NCI-H526 treated with DMSO at 0.1 percent for 48 hours (cell line): ENCODE measurements around the gene FLAD1.

Experiments used
- DNase-seq: peaks from one replicate; lab custom pipeline; 2025; lab: John Stamatoyannopoulos, UW

Gene FLAD1

DNA sequence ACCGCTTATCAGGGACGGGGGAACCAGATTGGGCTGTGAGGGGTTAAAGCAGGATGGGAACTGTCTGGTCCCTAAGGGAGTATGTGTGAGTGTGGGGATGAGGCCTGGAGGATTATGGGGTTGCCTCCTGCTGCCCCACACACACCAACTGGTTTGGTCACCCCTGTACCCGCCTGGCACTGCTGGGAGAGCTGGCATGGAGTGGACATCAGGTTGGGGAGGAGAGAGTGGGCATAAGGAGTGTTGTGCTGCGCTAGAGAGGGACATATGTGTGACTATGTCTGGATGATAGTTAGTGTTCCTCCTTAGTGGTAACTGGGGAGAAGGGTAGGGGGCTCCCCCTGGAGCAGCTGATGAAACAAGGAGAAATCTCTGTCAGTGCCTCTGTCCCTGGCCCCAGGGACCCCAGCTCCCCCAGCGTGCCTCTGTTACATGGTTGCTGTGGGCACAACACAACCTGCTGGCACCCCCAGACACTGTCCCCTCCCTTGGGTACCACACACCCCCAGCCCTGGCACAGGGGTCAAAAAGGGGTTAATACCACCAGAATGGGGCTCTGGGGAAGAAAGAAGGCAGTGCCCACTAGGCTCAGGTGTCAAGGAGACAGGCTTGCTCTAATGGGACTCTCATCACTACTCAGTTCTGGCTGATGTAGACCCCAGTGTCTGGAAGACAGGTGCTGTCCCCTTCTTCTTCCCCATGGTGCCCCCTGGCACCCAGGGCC, 21.4 kb downstream of the FLAD1 start:
- DNase-seq: no peak

DNA sequence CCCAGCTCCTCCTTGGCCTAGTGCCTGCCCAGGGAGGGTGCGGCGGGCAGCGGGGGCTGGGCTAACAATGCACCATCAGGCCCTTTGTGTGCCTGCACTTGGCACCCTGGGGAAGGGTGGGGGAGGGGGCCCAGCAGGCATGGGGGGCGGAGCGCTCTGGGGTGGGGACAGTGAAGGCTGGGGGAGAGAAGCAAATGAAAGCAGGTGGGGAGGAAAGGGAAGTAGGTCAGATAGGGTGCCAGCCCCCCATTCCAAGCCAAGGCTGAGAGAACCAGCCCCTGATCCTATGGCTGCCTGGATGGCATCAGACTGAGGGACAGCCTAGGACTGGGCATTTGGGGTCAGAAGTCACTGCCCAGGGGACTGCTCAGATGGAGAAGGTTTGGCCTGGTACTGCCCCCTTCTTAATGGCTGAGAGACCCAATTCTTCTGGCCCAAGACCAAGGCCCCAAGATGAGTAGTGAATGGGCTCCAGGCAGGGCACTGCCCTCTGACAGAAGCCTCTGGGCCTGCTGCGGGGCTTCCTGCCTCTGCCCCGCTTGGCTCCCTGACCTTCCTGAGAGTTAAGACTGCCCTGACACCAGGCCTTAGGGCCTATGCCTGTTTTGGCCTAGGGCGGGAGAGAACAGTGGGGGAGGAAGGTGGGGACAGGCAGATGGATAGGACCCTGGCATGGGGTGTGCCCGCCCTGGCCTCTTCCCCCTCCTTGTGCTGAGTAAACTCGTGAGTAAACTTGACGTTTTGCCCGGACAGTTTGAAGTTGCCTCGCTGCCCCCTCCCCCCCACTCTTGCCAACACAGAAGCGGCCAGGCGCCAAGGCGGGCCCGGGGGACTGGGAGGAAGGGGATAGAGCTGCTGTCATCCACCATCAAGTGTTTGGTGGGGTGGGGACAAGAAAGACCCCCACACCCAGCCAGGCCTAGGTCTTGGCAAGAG, 22.2 kb downstream of the FLAD1 start:
- no peak for DNase-seq

DNA sequence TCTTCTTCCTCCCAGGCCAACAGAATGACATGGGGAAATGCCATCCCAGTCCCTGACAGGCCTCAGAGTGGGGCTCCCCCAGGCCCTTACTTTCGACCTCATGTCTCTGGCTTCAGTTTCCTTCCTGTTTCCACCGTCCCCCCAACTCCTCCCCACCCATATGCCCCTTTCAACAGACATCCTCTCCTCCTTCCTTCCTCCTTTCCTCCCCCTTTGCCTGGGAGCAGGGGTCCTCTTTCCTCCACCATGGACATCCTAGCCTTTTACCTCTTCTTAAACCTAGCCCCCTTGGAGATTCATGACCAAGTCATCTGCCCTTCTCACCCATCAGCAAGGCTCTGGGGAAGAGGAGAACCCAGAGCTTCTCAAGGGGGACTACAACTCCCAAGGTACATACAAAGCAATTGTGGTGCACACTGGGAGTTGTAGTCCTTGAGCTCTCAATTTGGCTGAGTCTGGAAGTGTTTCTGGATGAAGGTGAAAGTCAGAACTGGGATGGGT, 23.5 kb downstream of the FLAD1 start:
- DNase-seq: peak; percentile 45

DNA sequence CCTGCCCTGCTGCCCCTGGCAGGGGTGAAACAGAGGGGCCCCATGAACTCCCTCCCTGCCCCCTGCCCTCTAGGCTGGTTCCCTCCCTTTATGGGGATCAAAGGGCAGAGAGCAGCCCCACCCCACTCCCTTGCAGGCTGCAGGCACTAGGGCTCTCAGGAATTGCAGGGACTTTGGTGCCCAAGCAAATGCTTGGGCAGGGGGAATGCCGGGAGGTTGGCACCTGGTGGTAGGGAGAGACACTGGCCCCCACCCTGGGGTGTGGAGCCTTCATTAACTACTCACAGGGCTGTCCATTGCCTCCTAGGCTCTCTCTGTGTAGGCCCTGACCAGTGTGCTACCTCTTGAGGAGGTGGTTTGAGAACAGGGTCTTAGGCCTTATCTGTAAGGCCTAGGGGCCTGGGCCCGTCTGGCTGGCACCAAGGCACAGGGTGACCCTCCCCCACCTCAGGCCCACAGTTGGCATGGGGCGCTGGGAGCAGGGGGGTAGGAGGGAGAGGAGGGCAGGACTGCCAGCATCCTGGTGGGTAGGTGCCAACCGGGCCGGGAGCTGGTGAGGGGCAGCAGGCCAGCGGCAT, 24.2 kb downstream of the FLAD1 start:
- no peak for DNase-seq

DNA sequence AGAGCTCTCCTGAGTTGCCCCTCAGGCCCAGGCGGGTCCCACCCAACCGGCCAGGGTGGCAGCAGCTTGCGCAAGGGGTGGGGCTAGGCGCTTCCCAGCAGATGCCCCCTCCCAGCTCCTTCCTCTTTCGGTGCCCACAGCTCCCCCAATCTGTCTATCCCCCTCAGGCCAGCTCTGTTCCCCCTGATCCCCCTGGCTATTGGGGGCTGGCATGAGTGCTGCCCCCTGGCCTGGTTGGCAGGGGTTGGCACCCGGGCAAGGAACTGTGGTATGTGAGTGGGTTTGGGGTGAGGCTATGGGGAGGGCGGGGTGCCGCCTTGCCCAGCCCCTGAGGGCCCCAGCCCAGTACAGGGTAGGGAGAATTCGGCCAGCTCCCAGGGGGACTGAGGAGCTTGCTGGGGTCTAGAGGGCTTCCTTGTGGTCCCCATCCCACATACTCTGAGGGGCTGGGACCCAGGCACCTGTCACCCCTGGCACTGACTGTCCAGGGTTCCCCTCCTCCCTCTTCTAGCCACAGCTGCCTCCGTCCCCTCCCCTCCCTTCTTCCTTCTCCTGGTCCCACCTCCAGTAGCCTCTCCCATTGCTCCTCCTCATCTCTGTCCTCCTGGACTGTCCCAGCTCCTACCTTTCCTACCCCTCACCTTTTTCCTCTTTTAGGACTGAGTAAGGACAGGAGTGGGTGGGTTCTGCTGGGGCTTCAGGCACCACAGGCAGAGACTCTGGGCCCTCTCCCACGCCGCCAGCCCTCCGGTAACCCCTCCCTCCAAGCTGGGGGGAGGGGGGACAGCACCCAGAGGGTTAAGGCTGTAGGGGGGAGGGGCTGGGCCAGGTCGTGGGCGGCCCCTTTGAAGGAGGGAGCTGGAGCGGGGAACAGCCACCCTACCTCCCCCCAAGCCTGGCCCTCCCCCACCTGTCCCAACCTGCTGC, 25.1 kb downstream of the FLAD1 start:
- no peak for DNase-seq

DNA sequence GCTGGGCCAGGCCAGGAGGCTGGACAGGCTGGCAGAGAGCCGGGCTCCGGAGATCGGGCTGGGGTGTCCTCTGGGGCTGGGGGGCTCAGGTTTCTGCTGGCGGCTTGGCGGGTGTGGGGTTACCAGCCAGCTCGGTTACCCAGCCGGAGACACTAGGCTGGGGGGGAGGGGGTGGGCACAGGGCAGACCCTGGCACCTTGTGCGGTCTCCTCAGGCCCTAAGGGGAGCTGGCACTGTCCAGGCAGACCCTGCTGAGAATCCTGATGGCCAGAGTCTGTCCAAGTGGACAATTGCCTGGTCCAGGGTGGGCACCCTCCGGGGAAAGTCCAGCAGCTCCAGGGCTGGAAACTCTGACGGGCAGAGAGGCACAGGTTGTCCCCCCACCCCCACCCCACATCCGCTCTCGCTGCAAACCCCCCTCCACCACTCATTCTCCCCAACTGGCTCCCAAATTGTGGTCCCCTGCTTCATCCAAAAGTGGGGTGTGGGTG, 26.1 kb downstream of the FLAD1 start:
- no peak for DNase-seq

DNA sequence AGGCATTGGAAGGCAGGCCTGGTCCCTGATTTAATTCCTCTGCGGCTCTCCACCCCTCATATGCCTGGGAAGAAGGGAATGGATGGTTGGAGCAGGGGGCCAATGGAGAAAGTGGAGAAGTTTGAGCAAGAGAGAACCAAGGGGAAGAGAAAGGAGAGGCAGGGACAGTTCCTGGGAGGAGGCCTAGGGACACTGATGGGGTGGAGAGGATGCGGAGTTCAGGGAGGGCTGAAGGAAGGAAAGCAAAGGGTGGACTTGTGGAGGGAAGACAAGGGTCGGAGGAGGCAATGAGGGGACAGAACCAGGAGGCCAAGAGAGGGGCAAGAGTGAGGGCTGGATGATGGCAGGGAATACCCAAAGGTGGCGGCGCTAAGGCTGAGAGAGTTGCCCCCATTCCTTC, 26.6 kb downstream of the FLAD1 start:
- no peak for DNase-seq

DNA sequence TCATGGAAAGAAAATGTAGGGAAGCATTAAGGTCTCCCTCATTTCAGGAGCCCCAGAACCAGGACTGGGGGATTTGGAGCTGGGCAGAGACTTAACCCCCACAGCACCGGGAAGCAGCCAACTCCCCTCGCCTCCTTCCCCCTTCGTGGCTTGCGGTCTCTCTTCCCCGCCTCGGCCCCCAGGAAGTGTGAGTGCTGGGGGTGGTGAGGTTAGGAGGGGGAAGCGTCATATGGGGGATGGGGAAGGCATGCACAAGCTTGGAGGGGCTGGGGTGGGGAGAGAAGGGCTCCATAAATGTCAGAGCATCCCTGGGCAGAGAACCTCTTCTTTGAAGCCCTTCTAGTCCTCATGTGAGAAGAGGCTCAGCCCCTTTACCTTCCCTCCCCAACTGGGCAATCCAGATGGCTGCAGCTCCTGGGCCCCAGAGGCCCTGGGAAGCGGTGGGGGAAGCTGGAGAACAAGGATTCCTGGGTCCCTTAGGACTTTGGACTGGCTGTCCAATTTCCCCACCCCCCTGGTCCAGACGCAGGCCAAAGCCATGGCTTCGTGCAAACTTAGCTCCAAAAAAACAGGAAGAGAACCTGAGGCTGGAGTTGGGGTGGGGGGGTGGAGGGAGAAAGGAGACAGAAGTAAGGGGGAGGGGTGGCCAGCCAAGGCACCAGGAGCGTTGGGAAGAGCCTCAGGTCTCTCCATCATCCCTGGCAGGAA, 27.2 kb downstream of the FLAD1 start:
- no peak for DNase-seq

DNA sequence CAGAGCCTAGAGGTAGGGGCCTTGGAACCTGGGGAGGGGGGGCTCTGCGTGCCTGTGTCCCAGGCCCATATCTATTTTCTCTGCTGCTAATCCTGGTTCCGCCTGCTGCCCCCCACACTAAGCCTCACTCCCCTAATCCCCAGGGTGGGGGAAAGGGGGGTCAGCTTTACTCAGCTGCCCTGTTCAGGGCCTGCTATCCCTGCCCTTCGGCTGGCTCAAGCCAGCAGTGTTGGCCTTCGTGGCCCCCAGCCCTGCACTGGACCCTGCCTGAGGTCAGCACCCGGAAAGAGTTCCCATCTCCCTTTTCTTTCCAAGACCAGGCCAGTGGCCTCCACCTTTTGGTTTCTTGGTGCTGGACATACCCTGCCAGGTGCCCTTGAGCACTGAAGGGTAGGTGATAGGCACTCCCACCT, 27.9 kb downstream of the FLAD1 start:
- no peak for DNase-seq

DNA sequence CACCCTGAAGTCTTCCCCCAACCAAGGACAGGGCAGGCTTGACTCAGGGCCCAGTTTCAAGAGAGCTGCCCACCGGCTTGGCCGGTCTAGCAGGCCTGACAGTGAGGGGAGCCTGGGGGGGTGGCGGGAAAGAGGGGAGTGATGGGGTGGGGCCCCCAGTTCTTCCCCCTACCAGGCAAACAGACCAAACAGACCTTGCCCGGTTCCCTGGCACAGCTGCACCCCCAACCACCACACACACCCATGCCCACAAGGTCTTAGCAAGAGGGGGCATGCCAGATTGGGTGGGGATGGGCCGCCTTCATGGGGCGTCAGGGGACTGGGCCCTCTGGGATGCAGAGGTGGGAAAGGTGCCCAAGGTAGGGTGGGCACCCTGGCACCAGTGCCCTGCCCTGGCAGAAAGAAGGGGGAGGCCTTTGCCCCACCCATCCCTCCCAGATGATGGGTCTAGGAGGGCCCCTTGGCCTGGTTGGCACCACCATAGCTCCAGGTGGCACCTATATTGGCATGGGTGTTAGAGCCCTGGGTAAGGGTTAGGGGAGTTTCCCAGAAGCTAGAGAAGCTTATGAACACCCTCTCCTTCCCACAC, 28.4 kb downstream of the FLAD1 start:
- no peak for DNase-seq

DNA sequence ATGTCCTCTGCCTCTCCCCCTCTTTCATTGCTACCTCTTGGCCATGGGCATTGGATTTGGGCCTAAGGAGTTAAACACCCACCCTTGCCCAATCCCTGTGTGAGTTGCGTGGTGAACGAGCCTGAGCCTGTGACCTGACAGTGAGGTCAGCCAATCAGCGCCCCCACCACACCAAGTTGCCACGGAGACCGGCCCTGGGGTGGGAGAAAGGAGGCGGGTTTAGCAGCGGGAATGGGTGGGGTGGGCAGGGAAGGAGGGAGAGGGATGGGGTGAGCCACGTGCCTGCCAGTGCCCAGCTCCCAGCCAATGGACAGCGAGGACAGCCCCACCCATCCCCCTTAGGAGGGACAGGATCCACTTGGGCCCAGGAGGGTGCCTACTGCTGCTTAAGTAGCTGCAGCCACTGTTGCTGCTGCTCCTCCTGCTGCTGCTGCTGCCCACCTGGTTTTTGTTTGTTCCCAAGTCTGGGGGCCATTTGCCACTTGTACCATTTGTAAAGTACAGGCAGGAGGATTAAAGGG, 28.9 kb downstream of the FLAD1 start:
- DNase-seq: peak; percentile 59

DNA sequence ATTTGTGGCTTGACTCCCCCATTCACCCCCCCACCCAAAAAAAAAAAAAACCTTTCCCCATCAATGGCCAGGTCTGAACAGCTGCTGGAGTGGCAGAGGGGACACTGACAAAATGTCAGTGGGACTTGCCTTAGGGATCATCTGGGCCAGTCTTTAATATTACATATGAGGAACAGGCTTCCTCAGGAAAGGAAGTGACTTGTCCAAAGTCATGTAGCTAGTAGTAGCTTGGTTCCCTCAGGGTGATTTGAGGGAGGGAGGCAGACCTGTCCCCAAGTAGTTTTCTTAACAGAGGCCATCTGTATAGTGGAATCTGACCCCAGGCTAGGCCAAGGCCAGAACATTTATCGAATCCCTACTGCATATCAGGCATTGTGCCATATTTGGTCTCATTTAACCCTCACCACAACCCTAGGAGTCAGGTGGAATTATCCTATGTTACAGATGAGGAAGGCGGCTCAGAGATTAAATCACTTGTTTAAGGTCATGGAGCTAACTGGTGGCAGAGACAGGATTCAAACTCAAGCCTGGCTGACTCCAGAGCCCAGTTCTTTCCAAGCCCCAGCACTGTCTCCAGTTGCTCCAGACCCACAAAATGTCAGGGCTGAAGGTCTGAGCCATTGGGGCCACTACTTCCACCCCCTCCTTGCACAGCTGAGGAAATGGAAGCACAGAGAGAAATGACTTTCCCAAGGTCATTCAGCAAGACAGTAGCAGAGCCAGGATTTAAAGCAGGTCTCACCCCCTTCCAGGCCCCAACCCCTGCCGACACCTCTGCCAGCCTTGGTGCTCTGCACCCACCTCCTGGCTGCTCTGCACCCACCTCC, 29.8 kb downstream of the FLAD1 start:
- no peak for DNase-seq

DNA sequence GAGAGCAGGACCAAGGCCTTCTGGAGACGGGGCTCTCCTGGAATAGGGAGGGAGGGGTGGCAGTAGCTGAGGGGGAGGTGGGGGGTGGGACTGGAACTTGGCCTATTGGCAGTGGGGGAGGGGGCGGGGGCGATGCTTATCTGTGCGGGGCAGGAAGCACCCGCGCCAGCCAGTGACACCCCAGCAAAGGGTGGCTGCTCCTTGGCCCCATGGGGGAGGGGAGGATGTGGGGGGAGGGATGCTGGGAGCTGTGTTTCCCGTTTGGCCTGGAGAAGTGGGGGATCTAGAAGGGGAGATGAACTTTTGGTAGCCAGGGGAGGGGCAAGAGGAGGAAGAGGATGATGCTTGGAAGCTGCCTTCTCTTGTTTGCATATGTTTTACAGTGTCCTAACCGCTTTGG, 30.5 kb downstream of the FLAD1 start:
- DNase-seq: no peak

DNA sequence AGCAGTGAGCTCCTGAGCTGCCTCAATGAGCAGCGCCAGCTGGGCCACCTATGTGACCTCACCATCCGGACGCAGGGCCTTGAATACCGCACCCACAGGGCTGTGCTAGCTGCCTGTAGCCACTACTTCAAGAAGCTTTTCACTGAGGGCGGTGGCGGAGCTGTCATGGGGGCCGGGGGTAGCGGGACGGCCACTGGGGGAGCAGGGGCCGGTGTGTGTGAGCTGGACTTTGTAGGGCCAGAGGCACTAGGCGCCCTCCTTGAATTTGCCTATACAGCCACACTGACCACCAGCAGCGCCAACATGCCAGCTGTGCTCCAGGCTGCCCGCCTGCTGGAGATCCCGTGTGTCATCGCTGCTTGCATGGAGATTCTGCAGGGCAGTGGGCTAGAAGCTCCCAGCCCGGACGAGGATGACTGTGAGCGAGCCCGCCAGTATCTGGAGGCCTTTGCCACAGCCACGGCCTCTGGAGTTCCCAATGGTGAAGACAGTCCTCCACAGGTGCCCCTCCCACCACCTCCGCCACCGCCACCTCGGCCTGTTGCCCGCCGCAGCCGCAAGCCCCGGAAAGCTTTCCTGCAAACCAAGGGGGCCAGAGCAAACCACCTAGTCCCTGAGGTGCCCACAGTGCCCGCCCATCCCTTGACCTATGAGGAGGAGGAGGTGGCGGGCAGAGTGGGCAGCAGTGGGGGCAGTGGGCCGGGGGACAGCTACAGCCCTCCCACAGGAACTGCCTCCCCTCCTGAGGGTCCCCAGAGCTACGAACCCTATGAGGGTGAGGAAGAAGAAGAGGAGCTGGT, 31.8 kb downstream of the FLAD1 start:
- DNase-seq: no peak

DNA sequence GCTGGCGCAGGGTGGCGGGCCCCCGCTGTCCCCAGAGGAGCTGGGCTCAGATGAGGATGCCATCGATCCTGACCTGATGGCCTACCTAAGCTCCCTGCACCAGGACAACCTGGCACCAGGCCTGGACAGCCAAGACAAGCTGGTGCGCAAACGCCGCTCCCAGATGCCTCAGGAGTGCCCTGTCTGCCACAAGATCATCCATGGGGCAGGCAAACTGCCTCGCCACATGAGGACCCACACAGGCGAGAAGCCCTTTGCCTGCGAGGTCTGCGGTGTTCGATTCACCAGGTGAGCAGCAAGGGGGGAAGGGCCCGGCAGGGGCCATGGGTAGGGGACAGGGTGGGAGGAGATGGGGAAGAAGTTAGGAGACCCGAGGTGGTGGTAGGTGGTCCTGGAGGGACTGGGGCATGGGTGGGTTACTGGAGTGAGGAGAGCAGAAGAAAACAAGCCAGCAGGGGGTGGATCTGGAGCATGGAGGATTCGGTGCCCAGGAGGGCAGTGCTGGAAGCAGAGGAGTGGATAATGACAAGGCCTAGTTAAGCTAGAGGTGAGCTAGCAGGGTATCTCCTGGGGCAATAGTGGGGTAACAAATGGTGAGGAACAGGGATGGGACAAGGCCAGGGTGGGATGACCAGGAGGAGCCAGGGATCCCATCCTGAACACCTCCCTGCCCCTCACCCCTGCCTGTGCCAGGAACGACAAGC, 32.5 kb downstream of the FLAD1 start:
- no peak for DNase-seq

DNA sequence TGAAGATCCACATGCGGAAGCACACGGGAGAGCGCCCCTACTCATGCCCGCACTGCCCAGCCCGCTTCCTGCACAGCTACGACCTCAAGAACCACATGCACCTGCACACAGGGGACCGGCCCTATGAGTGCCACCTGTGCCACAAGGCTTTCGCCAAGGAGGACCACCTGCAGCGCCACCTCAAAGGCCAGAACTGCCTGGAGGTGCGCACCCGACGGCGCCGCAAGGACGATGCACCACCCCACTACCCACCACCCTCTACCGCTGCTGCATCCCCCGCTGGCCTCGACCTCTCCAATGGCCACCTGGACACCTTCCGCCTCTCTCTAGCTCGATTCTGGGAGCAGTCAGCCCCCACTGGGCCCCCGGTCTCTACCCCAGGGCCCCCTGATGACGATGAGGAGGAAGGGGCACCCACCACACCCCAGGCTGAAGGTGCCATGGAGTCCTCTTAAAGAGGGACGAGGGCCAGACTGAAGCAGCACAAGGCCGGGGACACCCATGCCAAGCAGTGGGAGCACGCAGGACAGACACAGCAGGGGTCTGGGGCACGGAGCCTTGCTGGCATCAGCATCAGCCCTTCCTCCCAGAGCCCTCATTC, 33.2 kb downstream of the FLAD1 start:
- no peak for DNase-seq
